ENCODE measurements around the gene OR6F1.
"Not testable (repeated sequence)": the region's sequence is repeated elsewhere in the genome, so short reads cannot be mapped to it uniquely, and the experiment has no call there.

OR6F1 gene

DNA sequence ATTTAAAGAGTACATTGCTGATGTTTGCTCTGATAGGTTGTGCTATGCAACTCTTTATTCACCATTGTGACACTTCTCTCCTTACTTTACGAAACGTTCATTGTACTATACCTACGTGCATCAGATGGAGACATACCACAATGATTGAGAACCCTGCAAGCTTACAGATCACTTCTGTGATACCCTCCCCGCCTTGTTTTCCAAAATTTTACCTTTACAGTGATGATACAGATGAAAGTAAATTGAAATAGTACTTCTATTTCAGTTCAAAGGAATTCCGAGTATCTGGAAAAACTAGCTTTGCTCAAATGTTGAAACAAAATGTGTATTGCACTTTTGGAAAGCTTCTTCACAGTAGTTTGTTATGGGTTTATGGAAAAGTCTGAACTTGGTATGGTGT, 25.3 kb upstream of the OR6F1 start:
- TF ChIP-seq, protein P1, sequence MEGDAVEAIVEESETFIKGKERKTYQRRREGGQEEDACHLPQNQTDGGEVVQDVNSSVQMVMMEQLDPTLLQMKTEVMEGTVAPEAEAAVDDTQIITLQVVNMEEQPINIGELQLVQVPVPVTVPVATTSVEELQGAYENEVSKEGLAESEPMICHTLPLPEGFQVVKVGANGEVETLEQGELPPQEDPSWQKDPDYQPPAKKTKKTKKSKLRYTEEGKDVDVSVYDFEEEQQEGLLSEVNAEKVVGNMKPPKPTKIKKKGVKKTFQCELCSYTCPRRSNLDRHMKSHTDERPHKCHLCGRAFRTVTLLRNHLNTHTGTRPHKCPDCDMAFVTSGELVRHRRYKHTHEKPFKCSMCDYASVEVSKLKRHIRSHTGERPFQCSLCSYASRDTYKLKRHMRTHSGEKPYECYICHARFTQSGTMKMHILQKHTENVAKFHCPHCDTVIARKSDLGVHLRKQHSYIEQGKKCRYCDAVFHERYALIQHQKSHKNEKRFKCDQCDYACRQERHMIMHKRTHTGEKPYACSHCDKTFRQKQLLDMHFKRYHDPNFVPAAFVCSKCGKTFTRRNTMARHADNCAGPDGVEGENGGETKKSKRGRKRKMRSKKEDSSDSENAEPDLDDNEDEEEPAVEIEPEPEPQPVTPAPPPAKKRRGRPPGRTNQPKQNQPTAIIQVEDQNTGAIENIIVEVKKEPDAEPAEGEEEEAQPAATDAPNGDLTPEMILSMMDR (IDR thresholded peaks at IDR 0.05; ENCODE audit: low read length, missing control alignments) = no peak
- H3K4me3 ChIP-seq (replicated peaks; ENCODE audit: low read depth, low read length) = no peak overlapping the region
- DNase-seq (ENCODE audit: low read depth) = no peak

DNA sequence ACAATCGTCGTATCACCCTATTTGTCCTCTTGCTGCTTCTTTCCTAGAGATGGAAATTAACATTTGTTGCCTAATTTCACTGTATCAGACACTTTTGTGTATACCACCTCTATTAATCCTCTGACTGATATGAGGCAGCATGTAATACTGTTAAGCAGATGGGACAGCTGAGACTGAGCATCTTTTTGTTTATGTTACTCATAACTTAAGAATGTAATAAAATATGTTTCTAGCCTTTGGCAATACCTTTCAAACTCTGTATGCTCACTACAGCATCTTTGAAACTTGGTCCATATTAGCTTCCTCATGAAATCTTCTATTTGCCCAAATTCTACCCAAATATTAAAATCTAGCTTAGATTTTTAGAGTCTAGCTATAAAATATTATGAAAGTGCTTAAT, 24.3 kb upstream of the OR6F1 start:
- DNase-seq (ENCODE audit: low read depth) = no peak
- TF ChIP-seq, protein P1 (IDR thresholded peaks at IDR 0.05; ENCODE audit: low read length, missing control alignments) = no peak
- H3K4me3 ChIP-seq (replicated peaks; ENCODE audit: low read depth, low read length) = no peak overlapping the region

DNA sequence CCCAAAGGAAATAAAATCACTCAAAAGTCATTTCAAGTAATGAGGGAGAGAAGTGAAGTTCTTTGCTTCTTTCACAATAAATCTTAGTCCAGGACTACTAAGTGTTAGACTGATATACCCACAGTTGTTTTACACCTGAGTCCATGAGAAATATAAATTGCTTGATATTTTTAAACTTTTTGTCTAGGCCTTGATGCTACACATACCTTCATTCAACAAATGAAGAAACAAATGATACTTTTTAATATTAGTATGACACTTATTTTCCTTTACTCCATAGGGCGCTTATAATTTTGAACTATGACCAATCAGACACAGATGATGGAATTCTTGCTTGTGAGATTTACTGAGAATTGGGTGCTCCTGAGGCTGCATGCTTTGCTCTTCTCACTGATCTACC, 21.9 kb upstream of the OR6F1 start, which contains the start of gene OR14K1:
Gene OR14K1, plus strand, starts transcription at position 301 of the 400 bp plus-strand sequence. Its CDS starts 0 bp downstream, at position 301.
- TF ChIP-seq, protein P1 (IDR thresholded peaks at IDR 0.05; ENCODE audit: low read length, missing control alignments) = no peak
- no peak within 1 kb of the TSS for H3K4me3 ChIP-seq (replicated peaks; ENCODE audit: low read depth, low read length)
- DNase-seq (ENCODE audit: low read depth) = no peak

DNA sequence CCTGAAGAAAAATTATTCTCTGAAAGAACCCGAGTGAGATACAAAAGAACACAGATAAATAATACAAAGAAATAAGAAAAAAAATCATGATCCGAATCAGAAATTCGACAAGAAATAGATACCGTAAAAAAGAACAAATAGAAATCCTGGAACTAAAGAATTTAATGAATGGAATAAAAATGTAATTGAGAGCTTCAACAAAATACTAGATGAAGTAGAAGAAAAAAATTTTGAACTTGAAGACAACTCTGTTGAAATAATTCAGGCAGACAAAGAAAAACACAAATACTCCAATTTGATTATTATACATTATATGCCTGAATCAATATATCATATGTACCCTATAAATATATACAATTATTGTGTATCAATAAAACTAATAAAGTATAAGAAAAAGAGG, 4.8 kb upstream of the OR6F1 start:
- no peak for DNase-seq (ENCODE audit: low read depth)
- TF ChIP-seq, protein P1 (IDR thresholded peaks at IDR 0.05; ENCODE audit: low read length, missing control alignments) = no peak
- no peak overlapping the region for H3K4me3 ChIP-seq (replicated peaks; ENCODE audit: low read depth, low read length)

DNA sequence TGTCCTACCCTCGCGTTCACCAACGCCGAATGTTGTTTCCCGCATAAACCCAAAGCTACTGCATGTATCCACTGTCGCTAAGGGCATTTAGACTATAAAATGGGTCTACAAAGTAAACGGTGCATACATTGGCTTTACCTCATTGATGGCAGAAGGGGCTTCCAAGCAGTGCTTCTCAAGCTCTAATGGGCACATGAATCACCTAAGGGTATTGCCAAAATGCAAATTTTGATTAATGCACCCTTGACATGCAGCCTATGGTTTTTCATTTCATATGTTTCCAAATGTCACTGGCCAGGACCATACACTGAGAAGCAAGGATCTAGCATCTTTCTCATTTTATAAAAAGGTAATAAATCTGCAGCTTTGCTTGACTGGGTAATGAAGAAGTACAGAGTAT, 2.7 kb downstream of the OR6F1 start:
- H3K4me3 ChIP-seq (replicated peaks; ENCODE audit: low read depth, low read length) = no peak overlapping the region
- DNase-seq (ENCODE audit: low read depth) = no peak
- TF ChIP-seq, protein P1 (IDR thresholded peaks at IDR 0.05; ENCODE audit: low read length, missing control alignments) = no peak

DNA sequence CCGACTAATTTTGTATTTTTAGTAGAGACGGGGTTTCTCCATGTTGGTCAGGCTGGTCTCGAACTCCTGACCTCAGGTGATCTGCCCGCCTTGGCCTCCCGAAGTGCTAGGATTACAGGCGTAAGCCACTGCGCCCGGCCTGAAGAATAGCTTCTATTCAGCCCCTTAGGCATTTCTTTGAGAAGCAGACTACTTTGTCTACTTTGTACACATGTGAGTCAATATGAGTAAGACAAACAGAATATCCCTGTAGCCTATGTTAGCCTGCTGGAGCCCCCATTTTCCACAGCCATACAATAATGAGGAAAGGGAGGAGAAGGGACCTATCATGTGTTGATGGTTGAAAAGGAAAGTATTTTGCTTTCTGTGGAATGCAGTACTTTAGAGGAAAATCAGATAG, 5.8 kb downstream of the OR6F1 start:
- DNase-seq (ENCODE audit: low read depth); H3K4me3 ChIP-seq (replicated peaks; ENCODE audit: low read depth, low read length): not testable (repeated sequence)

DNA sequence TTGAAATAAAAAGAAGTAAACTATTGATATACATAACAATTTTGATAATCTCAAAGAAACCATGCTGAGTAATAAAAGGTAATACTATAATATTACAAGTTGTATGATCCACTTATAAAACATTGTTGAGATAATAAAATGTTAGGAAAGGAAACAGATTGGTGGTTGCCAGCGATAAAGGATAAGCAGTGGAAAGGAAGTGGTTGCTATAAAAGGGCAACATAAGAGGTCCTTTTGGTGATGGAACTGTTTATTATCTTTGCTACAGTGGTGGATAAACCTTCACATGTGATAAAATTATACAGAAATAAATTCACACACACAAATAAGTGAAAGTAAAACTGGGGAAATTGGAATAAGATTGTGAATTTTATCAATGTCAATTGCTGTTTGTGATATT, 15.1 kb downstream of the OR6F1 start:
- TF ChIP-seq, protein P1 (IDR thresholded peaks at IDR 0.05; ENCODE audit: low read length, missing control alignments) = no peak
- no peak overlapping the region for H3K4me3 ChIP-seq (replicated peaks; ENCODE audit: low read depth, low read length)
- DNase-seq (ENCODE audit: low read depth) = no peak
